Esophagus squamous epithelium (tissue), 4 donors: ENCODE measurements around the gene DBI.

Experiments used
- POLR2A ChIP-seq, 4 donors: fragments of 450-650 bp; IDR thresholded peaks; one replicate each; pipeline ENCODE4 v1.6.1; 2017; ENCODE audit warnings: antibody characterized with exemption in 4 of 4, mild to moderate bottlenecking in 4 of 4, moderate library complexity in 3 of 4
- TF ChIP-seq, protein P1 (sequence below), 6 experiments: fragments of 450-650 bp in 4 of 6; fragments of 200-600 bp in 2 of 6; sonication (generic) in 2 of 6; IDR thresholded peaks; one replicate each; pipeline ENCODE4 v1.5.1; 2016 to 2019; ENCODE audit warnings: antibody characterized with exemption in 6 of 6, mild to moderate bottlenecking in 4 of 6, moderate library complexity in 4 of 6

DNA sequence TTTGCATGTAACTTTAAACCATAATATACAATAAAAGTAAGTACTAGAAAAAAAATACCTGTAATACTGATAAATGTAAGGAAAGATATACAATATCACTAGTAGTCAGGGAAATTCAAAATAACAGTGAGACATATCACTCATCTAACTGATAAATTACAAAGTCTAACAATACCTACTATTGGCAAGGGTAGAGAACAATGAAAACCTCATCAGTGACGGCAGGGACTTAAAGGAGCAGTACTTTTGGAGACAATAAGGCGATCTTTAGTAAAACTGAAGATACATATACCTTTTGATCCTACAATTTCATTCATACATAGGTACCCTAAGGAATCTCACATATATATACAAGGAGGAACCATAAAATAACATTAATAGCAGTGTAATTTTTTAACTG lies 25.1 kb upstream of the DBI start:
- TF ChIP-seq, protein P1, sequence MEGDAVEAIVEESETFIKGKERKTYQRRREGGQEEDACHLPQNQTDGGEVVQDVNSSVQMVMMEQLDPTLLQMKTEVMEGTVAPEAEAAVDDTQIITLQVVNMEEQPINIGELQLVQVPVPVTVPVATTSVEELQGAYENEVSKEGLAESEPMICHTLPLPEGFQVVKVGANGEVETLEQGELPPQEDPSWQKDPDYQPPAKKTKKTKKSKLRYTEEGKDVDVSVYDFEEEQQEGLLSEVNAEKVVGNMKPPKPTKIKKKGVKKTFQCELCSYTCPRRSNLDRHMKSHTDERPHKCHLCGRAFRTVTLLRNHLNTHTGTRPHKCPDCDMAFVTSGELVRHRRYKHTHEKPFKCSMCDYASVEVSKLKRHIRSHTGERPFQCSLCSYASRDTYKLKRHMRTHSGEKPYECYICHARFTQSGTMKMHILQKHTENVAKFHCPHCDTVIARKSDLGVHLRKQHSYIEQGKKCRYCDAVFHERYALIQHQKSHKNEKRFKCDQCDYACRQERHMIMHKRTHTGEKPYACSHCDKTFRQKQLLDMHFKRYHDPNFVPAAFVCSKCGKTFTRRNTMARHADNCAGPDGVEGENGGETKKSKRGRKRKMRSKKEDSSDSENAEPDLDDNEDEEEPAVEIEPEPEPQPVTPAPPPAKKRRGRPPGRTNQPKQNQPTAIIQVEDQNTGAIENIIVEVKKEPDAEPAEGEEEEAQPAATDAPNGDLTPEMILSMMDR (IDR thresholded peaks at IDR 0.05) = no peak
- TF ChIP-seq POLR2A (IDR thresholded peaks at IDR 0.05) = no peak
